PC-3 (cell line): ENCODE measurements around the gene SUSD6.

ENCODE experiments used
- EZH2 ChIP-seq: fragments of 300-600 bp; sonication (generic); IDR thresholded peaks from one replicate; pipeline ENCODE4 v1.6.1; 2017; ENCODE audit warnings: antibody characterized with exemption, mild to moderate bottlenecking, low read length; ENCODE audit not compliant: unreplicated experiment
- EZH2phosphoT487 ChIP-seq: fragments of 300-600 bp; sonication (generic); IDR thresholded peaks from 2 replicates; pipeline ENCODE4 v1.6.1; 2018; ENCODE audit warnings: mild to moderate bottlenecking, antibody characterized with exemption, low read length, borderline replicate concordance
- TF ChIP-seq, protein P1 (sequence below): fragments of 300-600 bp; sonication (generic); conservative IDR thresholded peaks from 2 replicates; pipeline ENCODE4 v1.5.1; 2017; ENCODE audit warnings: antibody characterized with exemption, low read depth, mild to moderate bottlenecking, low read length

GRCh38 chr14:69632593-69633151 lies 21.3 kb downstream of the SUSD6 start:
- TF ChIP-seq, protein P1, sequence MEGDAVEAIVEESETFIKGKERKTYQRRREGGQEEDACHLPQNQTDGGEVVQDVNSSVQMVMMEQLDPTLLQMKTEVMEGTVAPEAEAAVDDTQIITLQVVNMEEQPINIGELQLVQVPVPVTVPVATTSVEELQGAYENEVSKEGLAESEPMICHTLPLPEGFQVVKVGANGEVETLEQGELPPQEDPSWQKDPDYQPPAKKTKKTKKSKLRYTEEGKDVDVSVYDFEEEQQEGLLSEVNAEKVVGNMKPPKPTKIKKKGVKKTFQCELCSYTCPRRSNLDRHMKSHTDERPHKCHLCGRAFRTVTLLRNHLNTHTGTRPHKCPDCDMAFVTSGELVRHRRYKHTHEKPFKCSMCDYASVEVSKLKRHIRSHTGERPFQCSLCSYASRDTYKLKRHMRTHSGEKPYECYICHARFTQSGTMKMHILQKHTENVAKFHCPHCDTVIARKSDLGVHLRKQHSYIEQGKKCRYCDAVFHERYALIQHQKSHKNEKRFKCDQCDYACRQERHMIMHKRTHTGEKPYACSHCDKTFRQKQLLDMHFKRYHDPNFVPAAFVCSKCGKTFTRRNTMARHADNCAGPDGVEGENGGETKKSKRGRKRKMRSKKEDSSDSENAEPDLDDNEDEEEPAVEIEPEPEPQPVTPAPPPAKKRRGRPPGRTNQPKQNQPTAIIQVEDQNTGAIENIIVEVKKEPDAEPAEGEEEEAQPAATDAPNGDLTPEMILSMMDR = no peak
- TF ChIP-seq EZH2 (no peak), EZH2phosphoT487 (no peak)
